ENCODE results near the gene FTO.

Gene FTO

DNA sequence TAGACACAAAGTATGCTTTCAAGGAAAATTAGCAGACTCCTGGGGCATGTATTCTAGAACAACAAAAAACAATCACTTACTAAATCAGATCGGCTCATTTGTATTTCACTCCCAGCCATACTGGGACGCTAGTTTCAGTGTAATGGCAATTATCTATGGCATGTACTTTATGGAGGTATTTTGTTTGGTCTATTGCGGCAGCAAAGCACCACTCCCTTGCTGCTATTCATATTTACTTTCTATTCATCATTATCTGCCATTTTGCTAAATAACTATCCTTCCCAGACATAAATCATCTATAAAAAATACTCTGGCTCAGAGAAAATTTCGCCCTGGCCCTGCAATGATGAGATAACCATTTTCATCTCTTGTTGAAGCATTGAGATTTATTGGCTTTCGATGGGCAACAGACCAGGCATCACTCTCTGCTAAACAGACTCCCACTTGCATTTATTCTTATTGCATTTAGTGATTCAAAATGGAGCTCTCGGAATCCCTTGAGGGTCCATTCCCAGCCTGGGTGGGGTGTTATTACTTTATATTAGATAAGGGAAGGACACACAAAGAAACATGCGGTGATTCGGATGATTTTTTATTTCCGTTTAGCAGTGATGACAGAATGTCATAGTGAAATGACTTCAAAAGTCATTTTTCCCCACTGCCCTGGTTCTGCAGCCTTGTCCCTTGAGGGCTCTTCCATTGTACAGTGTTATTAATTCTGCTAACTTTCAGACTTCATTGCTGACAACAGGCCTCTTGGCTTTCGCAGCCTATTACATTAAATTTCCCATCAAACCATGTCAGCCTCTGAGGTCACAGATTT, 356.9 kb downstream of the FTO start:
- no CpG with 5 or more reads among the region's 10 CpGs for WGBS, 2 donors (ENCODE audit: extremely low coverage in 2 of 2, insufficient read length in 2 of 2, insufficient replicate concordance in 1 of 2)

DNA sequence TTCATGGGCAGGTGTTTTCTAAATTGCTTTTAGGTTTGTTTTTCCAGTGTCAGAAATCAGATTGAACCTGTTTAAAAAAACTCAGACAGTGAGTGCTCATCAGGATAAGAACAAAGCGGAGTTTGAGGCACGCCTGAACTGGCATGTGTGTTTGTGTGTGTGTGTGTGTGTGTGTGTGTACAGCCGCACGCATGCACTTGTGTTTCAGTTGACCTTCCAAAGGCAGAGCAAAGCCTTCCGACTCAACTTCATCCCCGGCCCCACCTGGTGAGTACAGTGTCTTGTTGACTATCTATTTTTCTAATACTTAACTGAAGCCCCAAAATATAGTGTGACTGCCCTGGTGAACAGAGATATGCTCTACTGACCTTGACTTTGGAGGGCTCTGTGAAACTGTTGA, 357.5 kb downstream of the FTO start:
- no peak for DNase-seq (ENCODE audit: low spot score)
- no peak overlapping the region for H4K8ac ChIP-seq (ENCODE audit: low read depth, low read length)
- no peak overlapping the region for H3K14ac ChIP-seq (ENCODE audit: low read length)
- H3K9ac ChIP-seq (ENCODE audit: low read depth, low read length, poor library complexity), result no peak overlapping the region
- no peaks in the 10 kb centered on the region for H3K36me3 ChIP-seq (replicated peaks in 1 of 2; ENCODE audit: control insufficient read depth in 2 of 2, insufficient read depth in 2 of 2, low read length in 2 of 2)
- no peak overlapping the region for H2BK12ac ChIP-seq (ENCODE audit: low read length)
- H3K4me3 ChIP-seq (ENCODE audit: low read length in 2 of 2), result no peak overlapping the region
- H2BK15ac ChIP-seq (ENCODE audit: low read length), result no peak overlapping the region
- no peak overlapping the region for H3K27ac ChIP-seq (replicated peaks; ENCODE audit: low read length)
- H3K4me2 ChIP-seq (ENCODE audit: insufficient read depth, low read length, poor library complexity, severe bottlenecking), result no peak overlapping the region
- WGBS, 2 donors (ENCODE audit: extremely low coverage in 2 of 2, insufficient read length in 2 of 2, insufficient replicate concordance in 1 of 2), result no CpG with 5 or more reads among the region's 6 CpGs
- H3K27me3 ChIP-seq (ENCODE audit: control insufficient read depth in 3 of 3, insufficient read depth in 3 of 3, low read depth in 1 of 3, low read length in 3 of 3), result no peaks in the 10 kb centered on the region
- H2AK5ac ChIP-seq (ENCODE audit: low read depth, low read length), result no peak overlapping the region
- peaks cover 5 to 12% of the 10 kb centered on the region in 2 donors for H3K4me1 ChIP-seq (ENCODE audit: control insufficient read depth in 2 of 2, insufficient read depth in 1 of 2, low read depth in 1 of 2, low read length in 2 of 2)
- no peaks in the 10 kb centered on the region for H3K79me1 ChIP-seq (ENCODE audit: low read depth, low read length)
- H2BK5ac ChIP-seq (ENCODE audit: low read length), result no peak overlapping the region
- H3K23ac ChIP-seq (ENCODE audit: low read depth, low read length, poor library complexity), result no peak overlapping the region
- no peak overlapping the region for H3K4ac ChIP-seq (ENCODE audit: low read length)
- H4K91ac ChIP-seq (ENCODE audit: low read depth, low read length, poor library complexity), result no peak overlapping the region
- no peak overlapping the region for H2BK120ac ChIP-seq (ENCODE audit: low read depth, low read length)
- no peaks in the 10 kb centered on the region for H3K9me3 ChIP-seq (replicated peaks in 1 of 2; ENCODE audit: control insufficient read depth in 2 of 2, insufficient read depth in 1 of 2, low read depth in 1 of 2, low read length in 2 of 2)
- no peak overlapping the region for H2AFZ ChIP-seq (ENCODE audit: low read length)
- H3K18ac ChIP-seq (ENCODE audit: low read length), result no peak overlapping the region

More for the DNA sequence above, 356.9 kb downstream of the FTO start:
- Histone ChIP-seq H3K14ac (ENCODE audit: low read length) (no peak overlapping the region), H2AFZ (ENCODE audit: low read length) (no peak overlapping the region), H2BK120ac (ENCODE audit: low read depth, low read length) (no peak overlapping the region), H4K91ac (ENCODE audit: low read depth, low read length, poor library complexity) (no peak overlapping the region), H3K9ac (ENCODE audit: low read depth, low read length, poor library complexity) (no peak overlapping the region), H3K4me1 (ENCODE audit: control insufficient read depth in 2 of 2, insufficient read depth in 1 of 2, low read depth in 1 of 2, low read length in 2 of 2) (peaks cover 4 to 12% of the 10 kb centered on the region in 2 donors), H3K18ac (ENCODE audit: low read length) (no peak overlapping the region), H3K23ac (ENCODE audit: low read depth, low read length, poor library complexity) (no peak overlapping the region), H2BK12ac (ENCODE audit: low read length) (no peak overlapping the region), H4K8ac (ENCODE audit: low read depth, low read length) (no peak overlapping the region), H3K27ac (replicated peaks; ENCODE audit: low read length) (no peak overlapping the region), H3K4me2 (ENCODE audit: insufficient read depth, low read length, poor library complexity, severe bottlenecking) (no peak overlapping the region), H3K9me3 (replicated peaks in 1 of 2; ENCODE audit: control insufficient read depth in 2 of 2, insufficient read depth in 1 of 2, low read depth in 1 of 2, low read length in 2 of 2) (no peaks in the 10 kb centered on the region), H3K27me3 (ENCODE audit: control insufficient read depth in 3 of 3, insufficient read depth in 3 of 3, low read depth in 1 of 3, low read length in 3 of 3) (no peaks in the 10 kb centered on the region), H2BK5ac (ENCODE audit: low read length) (no peak overlapping the region), H2BK15ac (ENCODE audit: low read length) (no peak overlapping the region), H3K4ac (ENCODE audit: low read length) (no peak overlapping the region), H3K79me1 (ENCODE audit: low read depth, low read length) (no peaks in the 10 kb centered on the region), H2AK5ac (ENCODE audit: low read depth, low read length) (no peak overlapping the region), H3K36me3 (replicated peaks in 1 of 2; ENCODE audit: control insufficient read depth in 2 of 2, insufficient read depth in 2 of 2, low read length in 2 of 2) (no peaks in the 10 kb centered on the region), H3K4me3 (ENCODE audit: low read length in 2 of 2) (no peak overlapping the region)
- DNase-seq (ENCODE audit: low spot score), result no peak

DNA sequence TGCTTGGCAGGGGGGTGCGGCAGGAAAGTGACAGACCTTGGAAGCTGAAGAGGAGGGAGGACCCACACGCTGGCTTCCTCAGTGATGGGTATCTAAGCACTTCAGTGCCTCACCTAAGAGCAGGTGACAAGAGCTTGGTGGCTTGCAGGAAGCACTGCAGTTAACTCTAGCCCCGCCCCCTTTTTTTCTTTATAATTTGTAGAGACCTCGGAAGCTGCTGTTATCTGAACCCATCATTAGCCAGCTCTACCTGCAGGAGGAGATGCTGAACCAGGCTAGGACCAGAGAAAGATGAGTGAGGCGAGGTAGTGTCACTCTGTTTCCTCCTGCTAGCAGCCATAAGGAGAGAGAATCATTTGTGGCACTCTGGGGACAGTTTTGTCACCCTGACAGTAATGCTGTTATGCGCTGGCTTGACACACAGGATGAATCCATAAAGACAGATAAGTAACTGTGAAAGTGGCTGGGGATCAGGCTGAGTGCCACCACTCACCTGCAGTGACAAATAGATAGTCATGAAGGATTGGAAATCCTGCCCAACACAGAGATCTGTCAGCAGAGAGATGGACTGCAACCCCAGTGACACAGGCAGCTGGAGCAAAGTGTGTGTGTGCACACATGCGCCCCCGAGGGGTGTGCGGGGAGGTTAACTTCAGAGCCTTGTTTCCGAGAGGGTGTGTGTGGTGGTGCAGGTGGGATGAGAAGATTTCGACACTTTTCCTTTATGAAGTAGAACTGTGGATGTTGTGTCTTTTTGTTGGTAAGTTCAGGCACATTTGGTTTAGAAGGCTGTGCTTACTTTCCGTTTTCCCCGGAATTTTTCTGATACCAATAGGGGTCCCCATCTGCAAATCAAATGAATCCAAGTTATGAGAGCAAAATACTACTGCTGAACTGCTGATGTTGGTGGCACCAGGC, 358.7 kb downstream of the FTO start:
- Histone ChIP-seq H3K14ac (ENCODE audit: low read length) (no peak overlapping the region), H2BK12ac (ENCODE audit: low read length) (no peak overlapping the region), H3K36me3 (replicated peaks in 1 of 2; ENCODE audit: control insufficient read depth in 2 of 2, insufficient read depth in 2 of 2, low read length in 2 of 2) (no peaks in the 10 kb centered on the region), H3K4me2 (ENCODE audit: insufficient read depth, low read length, poor library complexity, severe bottlenecking) (no peak overlapping the region), H2BK15ac (ENCODE audit: low read length) (no peak overlapping the region), H4K8ac (ENCODE audit: low read depth, low read length) (no peak overlapping the region), H3K4me1 (ENCODE audit: control insufficient read depth in 2 of 2, insufficient read depth in 1 of 2, low read depth in 1 of 2, low read length in 2 of 2) (peaks cover 6 to 18% of the 10 kb centered on the region in 2 donors), H4K91ac (ENCODE audit: low read depth, low read length, poor library complexity) (no peak overlapping the region), H2AK5ac (ENCODE audit: low read depth, low read length) (no peak overlapping the region), H2AFZ (ENCODE audit: low read length) (no peak overlapping the region), H3K9me3 (replicated peaks in 1 of 2; ENCODE audit: control insufficient read depth in 2 of 2, insufficient read depth in 1 of 2, low read depth in 1 of 2, low read length in 2 of 2) (no peaks in the 10 kb centered on the region), H3K79me1 (ENCODE audit: low read depth, low read length) (no peaks in the 10 kb centered on the region), H2BK120ac (ENCODE audit: low read depth, low read length) (no peak overlapping the region), H3K23ac (ENCODE audit: low read depth, low read length, poor library complexity) (no peak overlapping the region), H3K4ac (ENCODE audit: low read length) (no peak overlapping the region), H3K27me3 (ENCODE audit: control insufficient read depth in 3 of 3, insufficient read depth in 3 of 3, low read depth in 1 of 3, low read length in 3 of 3) (no peaks in the 10 kb centered on the region), H3K18ac (ENCODE audit: low read length) (no peak overlapping the region), H2BK5ac (ENCODE audit: low read length) (no peak overlapping the region), H3K9ac (ENCODE audit: low read depth, low read length, poor library complexity) (no peak overlapping the region), H3K27ac (replicated peaks; ENCODE audit: low read length) (no peak overlapping the region), H3K4me3 (ENCODE audit: low read length in 2 of 2) (no peak overlapping the region)
- WGBS, 2 donors (ENCODE audit: extremely low coverage in 2 of 2, insufficient read length in 2 of 2, insufficient replicate concordance in 1 of 2), result no CpG with 5 or more reads among the region's 13 CpGs
- DNase-seq (ENCODE audit: low spot score), result no peak

DNA sequence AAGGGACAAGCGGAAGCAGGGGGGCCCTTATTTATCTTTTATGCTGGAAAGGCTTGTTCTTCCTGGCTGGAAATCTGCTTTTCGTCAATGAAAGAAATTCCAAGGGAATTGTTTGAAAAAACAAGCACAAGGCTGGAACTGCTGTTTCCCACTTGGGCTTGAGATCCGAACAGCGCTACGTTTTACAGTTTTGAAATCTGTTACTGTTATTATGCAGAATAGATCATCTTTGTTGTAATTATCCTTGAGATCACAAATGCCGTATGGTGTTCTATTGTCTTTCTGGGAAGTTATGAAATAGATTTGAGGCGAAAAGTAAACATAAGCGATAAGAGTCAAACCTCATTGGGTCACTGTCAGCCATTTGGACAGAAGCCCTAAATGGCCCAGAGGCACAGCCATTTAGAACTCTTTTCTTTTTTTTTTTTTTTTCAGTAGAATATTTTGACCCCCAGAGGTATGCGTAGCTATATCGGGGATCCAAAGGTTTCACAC, 359.4 kb downstream of the FTO start:
- H4K91ac ChIP-seq (ENCODE audit: low read depth, low read length, poor library complexity), result no peak overlapping the region
- no peaks in the 10 kb centered on the region for H3K9me3 ChIP-seq (replicated peaks in 1 of 2; ENCODE audit: control insufficient read depth in 2 of 2, insufficient read depth in 1 of 2, low read depth in 1 of 2, low read length in 2 of 2)
- no peaks in the 10 kb centered on the region for H3K36me3 ChIP-seq (replicated peaks in 1 of 2; ENCODE audit: control insufficient read depth in 2 of 2, insufficient read depth in 2 of 2, low read length in 2 of 2)
- no peak overlapping the region for H2BK5ac ChIP-seq (ENCODE audit: low read length)
- H4K8ac ChIP-seq (ENCODE audit: low read depth, low read length), result no peak overlapping the region
- H3K27ac ChIP-seq (replicated peaks; ENCODE audit: low read length), result no peak overlapping the region
- no peak overlapping the region for H3K4me3 ChIP-seq (ENCODE audit: low read length in 2 of 2)
- no peak overlapping the region for H3K4ac ChIP-seq (ENCODE audit: low read length)
- no peaks in the 10 kb centered on the region for H3K79me1 ChIP-seq (ENCODE audit: low read depth, low read length)
- H2AFZ ChIP-seq (ENCODE audit: low read length), result no peak overlapping the region
- no peak overlapping the region for H3K18ac ChIP-seq (ENCODE audit: low read length)
- no peak overlapping the region for H3K4me2 ChIP-seq (ENCODE audit: insufficient read depth, low read length, poor library complexity, severe bottlenecking)
- H3K27me3 ChIP-seq (ENCODE audit: control insufficient read depth in 3 of 3, insufficient read depth in 3 of 3, low read depth in 1 of 3, low read length in 3 of 3), result no peaks in the 10 kb centered on the region
- H2BK120ac ChIP-seq (ENCODE audit: low read depth, low read length), result no peak overlapping the region
- no peak overlapping the region for H3K23ac ChIP-seq (ENCODE audit: low read depth, low read length, poor library complexity)
- WGBS, 2 donors (ENCODE audit: extremely low coverage in 2 of 2, insufficient read length in 2 of 2, insufficient replicate concordance in 1 of 2), result no CpG with 5 or more reads among the region's 10 CpGs
- peaks cover 6 to 24% of the 10 kb centered on the region in 2 donors for H3K4me1 ChIP-seq (ENCODE audit: control insufficient read depth in 2 of 2, insufficient read depth in 1 of 2, low read depth in 1 of 2, low read length in 2 of 2)
- no peak overlapping the region for H2BK12ac ChIP-seq (ENCODE audit: low read length)
- no peak for DNase-seq (ENCODE audit: low spot score)
- H2BK15ac ChIP-seq (ENCODE audit: low read length), result no peak overlapping the region
- no peak overlapping the region for H2AK5ac ChIP-seq (ENCODE audit: low read depth, low read length)
- no peak overlapping the region for H3K14ac ChIP-seq (ENCODE audit: low read length)
- no peak overlapping the region for H3K9ac ChIP-seq (ENCODE audit: low read depth, low read length, poor library complexity)

All from neuronal stem cell (in vitro differentiated cells).